Right ventricle myocardium superior (tissue), 1 donor: ENCODE data around the gene PRDM16. TPM values are rescaled to one million over a fixed set of nuclear protein-coding genes. Genes with fewer than 3 reads are reported as not detected.

Experiments used
- ATAC-seq: fragments of 200-7000 bp; cut with Tn5 transposase; one replicate; pipeline ENCODE4 v1.9.1; 2020; ENCODE audit warnings: mild to moderate bottlenecking; ENCODE audit not compliant: poor library complexity
- DNase-seq: peaks from one replicate; pipeline ENCODE4 v3.0.0-alpha.2; 2020
- intact Hi-C: fragments of 100-400 bp; cut with DNase I; formaldehyde crosslinking; loops from one replicate; pipeline ENCODE4 v1.11.2; 2022
- total RNA-seq: library from RNA; stranded (reverse); fragmentation: NEBNext Ultra II Directional; extraction: Animal tissue kit (Norgen Biotek cat#: 25700); gene quantifications from one replicate; pipeline ENCODE4 v1.2.1, GENCODE V29; 2021
- donor health status: DM: no; HTN: yes; CAD: no; lungs with severe emphysema.

The PRDM16 gene
- total RNA-seq, 1 donor from 2014 or later = 14.2 TPM

DNA sequence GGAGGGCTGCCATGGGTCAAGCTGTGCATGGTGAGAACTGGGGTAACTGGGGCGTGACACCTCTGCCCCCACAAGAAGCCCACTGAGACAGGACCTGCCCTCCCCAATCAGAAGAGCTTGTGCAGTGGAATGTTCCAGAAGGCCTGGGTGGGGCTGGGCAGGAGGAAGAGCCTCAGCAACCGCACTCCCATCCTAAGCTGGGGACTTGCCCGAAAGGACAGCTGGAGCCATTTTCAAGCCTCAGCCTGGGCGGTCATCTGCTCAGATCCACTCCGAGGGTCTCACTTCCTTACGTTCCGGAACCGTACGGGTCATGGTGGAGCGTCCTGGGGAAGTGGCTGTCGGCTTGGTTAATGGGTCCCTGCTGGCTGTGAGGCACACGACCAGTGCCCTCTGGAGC lies 226.8 kb downstream of the PRDM16 start:
- DNase-seq (no peak), ATAC-seq (no peak)
- intact Hi-C loops = no loop called here

DNA sequence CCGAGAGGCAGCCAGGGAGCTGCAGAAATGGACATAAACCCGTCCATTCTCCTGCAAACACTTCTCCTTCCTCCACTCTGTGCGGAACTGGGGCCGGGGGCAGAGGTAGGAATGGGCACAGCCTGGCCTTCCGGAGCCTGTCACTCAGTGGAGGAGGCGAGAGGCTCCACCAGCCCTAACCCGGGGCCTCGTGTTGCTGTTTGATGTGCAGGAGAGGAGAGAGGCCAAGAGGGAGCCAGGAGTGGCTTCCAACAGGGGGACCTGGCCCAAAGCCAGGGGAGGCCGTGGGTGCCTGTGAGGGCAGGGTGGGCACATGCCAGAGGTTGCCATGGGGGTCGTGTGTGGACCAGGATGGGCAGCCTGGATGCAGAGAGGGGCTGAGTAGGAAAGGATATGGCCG lies 227.3 kb downstream of the PRDM16 start:
- intact Hi-C loops = no loop called here
- ATAC-seq (no peak), DNase-seq (no peak)

DNA sequence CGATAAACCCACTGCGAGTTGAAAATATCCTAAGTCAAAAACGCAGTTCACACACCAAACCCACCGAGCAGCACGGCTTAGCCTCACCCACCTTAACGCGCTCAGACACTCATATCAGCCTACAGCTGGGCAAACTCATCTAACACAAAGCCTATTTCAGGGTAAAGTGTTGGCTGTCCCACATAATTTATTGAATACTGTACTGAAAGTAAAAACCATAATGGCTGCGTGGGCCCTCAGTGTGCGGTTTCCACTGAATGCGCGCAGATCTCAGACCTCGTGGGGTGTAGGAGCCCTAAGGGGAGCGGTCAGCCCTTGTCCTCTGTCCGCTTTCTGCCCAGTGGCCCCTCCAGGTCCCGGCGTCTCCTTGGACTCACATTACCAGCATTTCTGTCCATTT lies 227.8 kb downstream of the PRDM16 start:
- intact Hi-C loops = no loop called here
- no peak for DNase-seq
- no peak for ATAC-seq

DNA sequence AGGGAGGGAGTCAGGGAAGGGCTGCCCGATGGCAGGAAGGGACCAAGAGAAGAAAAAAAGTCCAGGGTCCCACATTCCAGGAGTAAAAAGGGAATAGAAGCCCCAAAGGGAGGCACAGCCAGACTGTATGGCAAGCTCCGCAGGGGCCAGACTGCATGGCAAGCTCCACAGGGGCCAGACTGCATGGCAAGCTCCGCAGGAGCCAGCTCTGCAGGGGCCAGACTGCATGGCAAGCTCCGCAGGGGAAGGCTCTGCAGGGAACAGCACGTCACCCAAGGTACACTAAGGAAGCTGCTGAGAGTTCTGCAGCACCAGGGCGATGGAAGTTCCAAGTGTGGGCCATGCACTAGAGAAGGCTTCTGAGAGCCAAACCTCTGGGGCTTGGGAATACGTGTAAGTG lies 228.8 kb downstream of the PRDM16 start:
- ATAC-seq = no peak
- intact Hi-C loops = no loop called here
- DNase-seq = no peak

DNA sequence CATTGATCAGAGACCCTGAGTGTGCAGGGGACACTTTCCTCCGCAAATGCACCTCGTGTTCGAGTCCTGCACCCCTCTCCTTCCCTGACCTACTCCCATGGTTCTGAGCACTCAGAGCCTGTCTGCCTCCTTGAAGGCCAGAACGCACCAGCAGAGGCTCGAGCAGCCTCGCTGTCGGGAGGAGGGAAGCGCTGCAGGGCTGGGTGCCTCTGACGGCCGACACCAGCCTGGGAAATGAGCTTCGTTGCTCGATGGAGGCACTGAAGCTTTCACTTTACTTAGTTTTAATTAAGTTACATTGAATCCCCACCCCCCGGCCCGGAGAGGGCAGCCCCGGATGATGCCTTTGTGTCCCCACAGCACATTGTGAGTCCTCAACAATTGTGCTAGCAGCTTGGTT lies 229.2 kb downstream of the PRDM16 start:
- ATAC-seq (no peak), DNase-seq (no peak)
- intact Hi-C loops = no loop called here

DNA sequence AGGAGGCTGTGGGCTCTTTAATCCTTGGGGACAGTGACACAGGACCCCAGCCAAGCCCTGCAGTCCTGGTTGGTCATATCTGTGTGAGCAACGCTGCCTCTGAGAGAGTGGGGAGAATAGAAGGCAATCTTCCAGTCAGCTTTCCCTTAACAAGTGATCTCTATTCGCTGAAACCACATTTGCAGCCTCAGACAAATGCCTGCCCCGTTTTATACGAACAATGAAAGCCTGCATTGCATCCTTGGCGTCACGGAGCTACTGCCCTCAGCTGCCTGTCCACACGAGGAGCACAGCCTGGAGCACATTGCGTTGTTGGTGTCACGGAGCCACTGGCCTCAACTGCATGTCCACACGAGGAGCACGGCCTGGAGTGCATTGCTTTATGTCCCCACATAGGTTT lies 235.2 kb downstream of the PRDM16 start:
- ATAC-seq (no peak), DNase-seq (no peak)
- intact Hi-C loops = no loop called here

DNA sequence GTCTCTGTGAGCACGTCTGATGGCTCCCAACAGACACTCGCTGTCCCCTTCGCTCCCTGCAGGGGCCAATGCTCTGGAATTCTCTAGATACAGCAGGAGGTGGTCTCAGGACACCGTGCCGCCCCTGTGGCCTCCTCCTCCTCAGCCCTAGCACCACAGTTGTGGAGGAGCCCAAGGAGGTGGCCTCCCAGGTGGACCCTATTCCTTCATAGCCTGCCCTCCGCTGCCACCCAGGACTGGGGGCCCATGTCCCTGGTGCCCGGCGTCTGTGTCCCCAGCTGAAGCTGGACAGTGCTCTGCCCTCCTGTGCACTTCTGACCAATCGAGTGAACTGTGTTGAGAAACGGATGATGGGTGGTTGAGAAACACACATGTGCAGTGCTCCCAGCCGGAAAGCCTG lies 235.7 kb downstream of the PRDM16 start:
- no peak for ATAC-seq
- DNase-seq = no peak
- intact Hi-C loops = no loop called here

DNA sequence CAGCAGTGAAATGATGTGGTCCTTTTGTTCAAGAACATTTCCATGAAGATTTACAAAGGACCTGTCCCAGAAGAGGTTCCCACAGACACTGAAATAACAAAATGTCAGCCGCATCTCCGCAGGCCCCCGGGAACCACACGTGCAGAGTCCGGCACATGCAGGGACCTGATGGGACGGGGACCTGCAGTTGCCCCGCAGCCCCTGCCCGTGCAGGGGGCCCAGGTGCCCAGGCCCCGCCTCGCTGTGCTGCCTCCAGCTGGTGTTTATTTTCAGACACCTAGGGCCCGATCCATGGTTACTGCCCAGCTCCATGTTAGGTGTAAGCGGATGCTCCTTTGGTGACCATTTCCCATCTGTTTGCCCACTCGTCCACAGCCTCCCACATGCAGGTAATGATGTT lies 236.2 kb downstream of the PRDM16 start:
- ATAC-seq = no peak
- intact Hi-C loops = no loop called here

DNA sequence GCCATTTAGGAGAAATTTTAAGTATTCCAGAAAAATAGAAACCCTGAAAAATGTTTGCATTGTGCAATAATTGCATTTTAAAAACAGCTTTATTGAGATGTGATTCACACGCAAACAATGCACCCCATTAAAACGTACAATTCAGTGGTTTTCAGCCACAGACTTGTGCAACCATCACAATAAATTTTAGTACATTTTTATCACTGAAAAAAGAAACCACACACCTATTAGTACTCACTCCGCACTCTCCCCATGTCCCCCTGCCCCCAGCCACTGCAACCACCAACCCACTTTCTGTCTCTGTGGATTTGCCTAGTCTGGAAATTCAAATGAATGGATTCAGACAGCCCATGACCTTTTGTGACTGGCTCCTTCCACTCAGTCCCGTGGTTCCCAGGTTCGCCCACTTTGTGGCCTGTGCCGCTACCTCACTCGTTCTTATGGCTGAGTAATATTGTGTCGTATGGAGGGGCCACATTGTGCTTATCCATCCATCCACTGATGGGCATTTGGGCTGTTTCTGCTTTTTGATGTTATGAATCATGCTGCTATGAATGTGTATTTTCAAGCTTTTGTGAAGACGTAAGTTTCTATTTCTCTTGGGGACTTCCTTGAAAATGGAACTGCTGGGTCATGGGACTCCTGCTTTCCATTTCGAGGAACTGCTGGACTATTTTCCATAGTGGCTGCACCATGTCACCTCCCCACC lies 237.7 kb downstream of the PRDM16 start:
- DNase-seq (no peak), ATAC-seq (no peak)
- intact Hi-C loops = no loop called here

More for the DNA sequence above, 236.2 kb downstream of the PRDM16 start:
- no peak for DNase-seq

DNA sequence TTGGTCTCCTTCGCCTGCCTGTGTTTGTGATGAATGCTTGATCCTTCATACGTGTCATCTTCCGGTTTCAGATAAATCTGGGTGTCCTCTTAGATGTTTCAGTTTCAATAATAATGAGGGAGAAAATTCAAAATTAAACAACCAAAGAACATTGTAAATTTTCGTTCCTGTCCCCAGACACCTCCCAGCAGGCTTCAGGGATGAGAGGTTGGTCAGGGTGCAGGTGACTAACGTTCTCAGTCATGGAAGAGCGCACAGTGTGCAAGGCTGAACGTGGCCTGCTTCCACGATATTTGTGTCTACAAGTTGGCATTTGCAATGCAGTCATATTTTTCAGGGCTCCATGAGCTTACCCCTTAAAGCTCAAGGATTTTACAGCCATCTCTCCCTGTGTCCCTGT lies 238.4 kb downstream of the PRDM16 start:
- intact Hi-C loops = no loop called here
- DNase-seq (no peak), ATAC-seq (no peak)

DNA sequence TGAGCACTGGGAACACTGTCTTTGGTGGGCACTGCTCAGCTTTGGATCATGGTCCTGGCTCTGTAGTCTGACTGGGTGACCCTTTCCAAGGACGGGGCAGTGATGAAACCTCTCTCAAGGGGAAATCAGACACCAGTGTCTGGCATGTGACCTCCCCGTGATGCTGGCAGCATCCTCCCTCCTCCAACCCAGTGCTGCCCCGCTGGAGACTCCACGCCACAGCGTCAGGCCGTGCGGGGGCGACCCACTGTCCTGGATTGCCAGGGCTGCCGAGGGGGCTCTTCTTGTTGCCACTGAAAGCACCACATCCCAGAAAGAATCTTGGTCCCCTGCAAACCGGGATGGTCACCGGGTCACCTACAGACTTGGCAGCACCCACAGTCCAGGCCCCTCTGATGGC lies 239.1 kb downstream of the PRDM16 start:
- ATAC-seq (peak; percentile 51), DNase-seq (no peak)
- intact Hi-C loops = no loop called here

DNA sequence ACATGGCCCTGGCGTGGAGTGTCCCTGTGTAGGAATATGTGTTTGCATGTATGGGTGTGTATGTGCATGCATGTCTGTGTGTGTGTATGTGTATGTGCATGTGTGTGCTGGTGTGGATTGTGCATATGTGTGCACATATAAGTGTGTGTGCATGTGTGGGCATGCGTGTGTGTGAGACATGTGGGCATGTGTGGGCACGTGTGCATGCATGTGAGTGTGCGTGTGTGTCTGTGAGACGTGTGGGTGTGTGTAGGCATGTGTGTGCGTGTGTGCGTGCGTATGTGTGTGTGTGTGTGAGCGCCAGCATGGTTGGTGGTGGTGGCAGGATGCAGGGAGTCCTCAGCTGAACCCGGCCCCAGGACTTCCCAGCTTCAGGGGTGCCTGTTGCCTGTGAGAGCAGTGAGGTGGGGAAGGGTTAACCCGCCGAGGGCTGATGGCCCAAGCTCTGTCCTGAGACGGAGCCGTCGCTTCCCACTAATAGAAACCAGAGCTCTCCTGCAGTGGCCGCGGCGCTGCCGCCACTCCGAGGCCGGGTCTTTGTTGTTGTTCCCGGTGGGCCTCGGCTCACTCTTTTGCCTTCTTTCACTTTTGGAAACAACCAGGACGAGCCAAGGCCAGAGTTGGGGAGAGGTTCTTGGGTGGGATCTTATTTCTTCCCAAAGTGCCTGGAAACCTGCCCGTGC lies 241.9 kb downstream of the PRDM16 start:
- intact Hi-C loops = no loop called here
- DNase-seq (no peak), ATAC-seq (no peak)

DNA sequence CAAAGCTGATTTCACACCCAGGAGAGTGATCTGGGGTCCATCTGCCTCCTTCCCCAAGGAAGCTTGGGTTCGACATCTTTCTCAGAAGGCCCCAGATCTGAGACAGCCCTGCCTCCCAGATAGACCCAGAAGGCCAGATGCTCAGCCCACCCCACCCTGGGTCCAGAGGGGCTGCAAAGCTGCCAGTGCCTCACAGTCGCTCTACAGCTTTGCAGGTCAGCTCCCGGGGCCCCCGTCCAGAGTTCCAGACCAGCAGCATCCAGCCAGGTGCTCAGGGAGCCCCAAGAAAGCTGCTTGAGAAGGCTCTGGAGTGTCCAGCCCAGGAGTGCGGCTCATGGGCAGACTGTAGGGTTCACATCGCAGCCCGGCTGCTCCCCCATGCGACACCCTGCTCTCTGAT lies 242.7 kb downstream of the PRDM16 start:
- intact Hi-C loops = no loop called here
- no peak for ATAC-seq
- DNase-seq = no peak

DNA sequence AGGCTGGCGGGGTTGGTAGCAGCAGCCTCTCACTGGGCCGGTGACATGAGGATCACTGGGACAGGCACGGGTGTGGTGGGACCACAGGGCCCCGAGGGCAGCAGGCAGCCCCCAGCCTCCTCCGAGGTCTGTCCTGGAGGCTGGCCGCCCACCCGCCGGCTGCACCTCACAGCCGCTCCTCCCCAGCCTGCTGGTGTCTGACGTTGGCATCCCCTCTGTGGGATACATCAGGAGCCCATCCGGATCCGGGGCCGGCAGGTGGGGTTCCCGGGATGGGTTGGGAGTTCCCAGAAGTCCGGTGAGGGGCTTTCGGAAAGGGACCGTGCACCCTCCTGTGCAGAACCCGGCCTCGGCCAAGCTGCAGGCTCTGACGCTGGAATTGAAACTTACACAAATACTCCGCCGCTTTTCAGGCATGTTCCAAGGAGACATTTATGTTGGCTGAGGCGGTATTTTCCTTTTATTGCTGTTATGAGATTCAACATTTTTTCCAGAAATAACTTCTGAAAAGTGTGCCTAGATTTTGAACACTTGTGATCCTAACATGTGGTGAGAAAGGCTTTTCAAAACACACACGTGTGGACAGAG lies 243.4 kb downstream of the PRDM16 start:
- ATAC-seq = no peak
- DNase-seq = no peak
- intact Hi-C loops = no loop called here

DNA sequence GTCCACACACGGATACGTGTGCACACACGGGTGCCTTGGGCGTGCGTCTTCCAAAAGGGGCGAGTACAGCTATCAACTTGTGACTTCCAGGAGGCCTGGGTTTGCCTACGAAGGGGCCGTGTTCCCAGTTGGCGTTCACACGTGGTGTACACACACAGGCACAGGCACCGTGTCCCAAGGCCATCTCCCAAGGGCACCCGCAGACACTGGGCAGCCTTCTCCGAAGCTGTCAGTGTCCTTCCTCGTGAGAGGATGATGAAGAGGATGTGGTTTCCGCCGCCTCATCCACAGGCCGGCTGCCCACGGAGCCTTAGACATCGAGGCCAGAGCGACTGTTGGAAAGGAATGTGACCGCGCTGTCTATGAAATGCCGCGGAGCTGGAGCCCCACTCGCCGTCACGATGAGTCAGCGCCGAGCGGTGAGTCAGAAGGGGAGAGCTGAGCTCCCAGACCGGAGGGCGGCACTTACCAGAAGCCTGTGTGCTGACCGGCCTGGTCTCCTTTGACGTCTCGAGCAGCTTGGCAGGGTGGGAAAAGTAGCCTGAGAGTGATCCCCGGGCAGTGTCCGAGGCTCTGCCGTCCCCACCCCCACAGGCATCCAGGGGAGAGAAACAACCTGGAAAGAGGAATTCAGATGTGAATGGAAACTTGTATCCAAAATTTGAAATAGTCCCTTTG lies 244.0 kb downstream of the PRDM16 start:
- intact Hi-C loops = no loop called here
- ATAC-seq (peak; percentile 92), DNase-seq (peak; percentile 94)

DNA sequence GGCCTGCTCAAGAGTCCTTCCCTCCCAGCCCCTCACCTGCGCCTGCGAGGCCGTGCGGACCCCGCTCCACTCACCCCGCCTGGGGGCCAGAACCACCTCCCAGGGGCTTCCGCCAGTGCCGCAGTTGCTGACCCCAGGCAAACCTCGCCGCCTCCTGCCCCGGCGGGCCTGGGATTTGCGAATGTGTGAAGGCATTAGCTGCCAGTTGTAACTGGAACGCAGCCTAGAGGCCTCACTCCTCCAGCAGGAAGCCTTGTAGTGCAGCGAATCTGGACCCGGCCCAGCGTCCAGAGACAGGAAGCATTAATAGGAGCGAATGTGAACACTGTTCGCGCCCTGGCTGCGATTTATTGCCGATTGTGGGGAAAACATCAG lies 244.6 kb downstream of the PRDM16 start:
- peak; percentile 96 for DNase-seq
- ATAC-seq = peak; percentile 88
- intact Hi-C loops = no loop called here

DNA sequence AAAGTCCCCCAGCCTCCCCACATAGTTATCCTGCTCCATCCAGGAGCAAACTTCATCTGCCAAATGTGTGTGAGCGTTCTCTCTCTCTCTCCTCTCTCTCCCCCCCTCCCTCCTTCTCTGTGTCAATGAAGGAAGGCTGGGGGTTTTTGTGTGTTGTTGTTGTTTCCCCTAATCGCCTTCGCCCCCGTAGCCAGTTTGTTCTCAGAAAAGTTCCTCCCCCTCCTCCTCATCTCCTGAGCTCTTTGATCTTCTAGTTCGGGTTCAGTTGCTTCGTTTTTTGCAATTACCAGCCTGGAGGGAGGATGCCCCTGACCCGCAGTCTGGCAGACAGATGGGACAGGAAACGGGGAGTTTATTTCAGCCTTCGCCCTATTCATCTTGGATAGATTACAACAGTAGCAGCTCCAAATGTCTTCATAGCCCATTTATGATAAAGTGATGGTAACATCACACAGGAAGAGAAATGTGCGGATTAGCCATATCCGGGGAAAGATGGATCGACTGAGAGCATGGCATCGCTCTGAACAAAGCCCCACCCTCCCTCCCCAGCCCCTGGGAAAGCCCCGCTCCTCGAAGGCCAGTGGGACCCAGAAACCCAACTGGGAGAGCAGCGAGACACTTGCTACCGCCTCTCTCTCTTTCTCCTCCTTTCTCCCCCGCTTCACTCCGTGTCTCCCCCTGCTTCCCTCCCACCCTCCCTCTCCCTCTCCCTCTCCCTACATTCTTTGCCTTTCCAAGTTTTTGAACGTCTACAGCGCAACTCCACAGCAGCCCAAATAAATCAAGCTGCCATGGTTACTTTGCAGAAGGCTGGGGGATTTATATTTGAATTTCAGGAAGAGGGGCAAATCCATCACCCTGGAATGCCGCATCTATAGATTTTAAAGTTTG lies 245.7 kb downstream of the PRDM16 start:
- intact Hi-C loops = no loop called here
- ATAC-seq (no peak), DNase-seq (no peak)

DNA sequence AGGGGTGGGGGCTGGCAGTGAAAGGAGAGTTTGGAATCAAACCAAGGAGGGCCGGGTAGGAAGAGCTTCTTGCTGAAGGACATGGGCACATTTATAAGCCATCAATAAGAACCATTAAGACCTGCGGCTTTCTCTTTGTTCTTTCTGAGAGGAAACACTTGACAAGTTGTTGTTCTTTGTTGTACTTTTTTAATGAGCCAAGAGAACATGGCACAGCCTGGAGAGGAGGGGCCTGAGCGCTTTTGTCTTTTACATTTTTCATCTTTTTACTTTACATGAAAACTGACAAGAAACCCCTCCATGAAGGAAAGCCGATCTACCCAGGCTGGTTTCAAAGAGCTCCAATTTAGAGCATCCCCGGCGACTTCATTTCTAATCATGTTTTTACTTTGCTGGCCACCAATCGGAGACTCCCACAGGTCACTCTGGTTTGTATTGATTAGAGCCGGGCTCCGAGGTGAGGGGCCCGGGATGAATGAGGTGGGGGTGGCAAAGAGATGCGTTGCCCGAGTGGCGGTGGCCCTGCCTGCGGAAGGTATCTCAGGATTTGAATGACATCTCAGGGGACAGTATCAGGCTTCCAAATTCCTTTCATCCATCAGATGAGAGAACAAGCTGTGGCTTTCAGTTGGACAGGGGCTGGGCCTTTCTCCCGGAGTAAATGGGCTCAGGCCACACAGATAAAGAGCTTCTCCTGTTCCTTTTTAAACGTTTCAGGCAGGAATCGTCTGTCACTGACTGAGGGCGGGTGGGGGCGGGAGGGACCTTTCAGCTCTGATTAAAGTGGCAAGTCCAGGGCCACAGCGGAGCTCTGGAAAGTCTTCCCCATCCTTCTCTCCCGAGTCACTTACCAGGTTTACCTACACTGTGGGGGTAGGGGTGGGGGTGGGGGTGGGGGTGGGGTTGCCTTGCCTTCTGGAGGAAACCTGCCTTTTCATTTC lies 246.7 kb downstream of the PRDM16 start:
- intact Hi-C loops = no loop called here
- DNase-seq = no peak
- ATAC-seq = no peak
